Colonic mucosa (tissue), 4 donors: Measurements from ENCODE around the gene BAG5. TPM values are rescaled to one million over a fixed set of nuclear protein-coding genes. Genes with fewer than 3 reads are reported as not detected.

Experiments
- DNase-seq: peaks from one replicate; pipeline ENCODE4 v3.0.0-alpha.2; 2020
- H3K27ac ChIP-seq: fragments of 200-600 bp; one replicate; pipeline ENCODE4 v1.8.0; 2021
- H3K27me3 ChIP-seq: fragments of 200-600 bp; one replicate; pipeline ENCODE4 v1.8.0; 2021
- H3K36me3 ChIP-seq: fragments of 200-600 bp; one replicate; pipeline ENCODE4 v1.8.0; 2021
- H3K4me1 ChIP-seq: fragments of 200-600 bp; one replicate; pipeline ENCODE4 v1.8.0; 2021; ENCODE audit warnings: mild to moderate bottlenecking
- H3K4me3 ChIP-seq: fragments of 200-600 bp; one replicate; pipeline ENCODE4 v1.8.0; 2021
- H3K9ac ChIP-seq, 2 donors: one replicate each; pipeline ENCODE4 v1.7.0; 2013; ENCODE audit warnings: control low read depth in 2 of 2, low read depth in 2 of 2, low read length in 2 of 2
- H3K9me3 ChIP-seq: fragments of 200-600 bp; one replicate; pipeline ENCODE4 v1.8.0; 2021
- intact Hi-C: fragments of 100-400 bp; cut with DNase I; formaldehyde crosslinking; loops from one replicate; pipeline ENCODE4 v1.14.1; 2022
- total RNA-seq, 2 donors: library from RNA; stranded (reverse); fragmentation: NEBNext Ultra II Directional in 1 of 2; extraction: Animal tissue kit (Norgen Biotek cat#: 25700) in 1 of 2; gene quantifications; one replicate each; pipeline ENCODE4 v1.2.1, GENCODE V29; 2021
- TF ChIP-seq, protein P1 (sequence below): fragments of 200-600 bp; IDR thresholded peaks from one replicate; pipeline ENCODE4 v1.8.0; 2022; ENCODE audit warnings: antibody characterized with exemption, mild to moderate bottlenecking
- donor health status: healthy.
- donor health status: DM: no; HTN: no; CAD: no.
- donor health status: DM: no; HTN: no; CAD: no.

Gene BAG5
- total RNA-seq, 2 donors from 2014 or later, result 26.8 to 29.7 TPM

DNA sequence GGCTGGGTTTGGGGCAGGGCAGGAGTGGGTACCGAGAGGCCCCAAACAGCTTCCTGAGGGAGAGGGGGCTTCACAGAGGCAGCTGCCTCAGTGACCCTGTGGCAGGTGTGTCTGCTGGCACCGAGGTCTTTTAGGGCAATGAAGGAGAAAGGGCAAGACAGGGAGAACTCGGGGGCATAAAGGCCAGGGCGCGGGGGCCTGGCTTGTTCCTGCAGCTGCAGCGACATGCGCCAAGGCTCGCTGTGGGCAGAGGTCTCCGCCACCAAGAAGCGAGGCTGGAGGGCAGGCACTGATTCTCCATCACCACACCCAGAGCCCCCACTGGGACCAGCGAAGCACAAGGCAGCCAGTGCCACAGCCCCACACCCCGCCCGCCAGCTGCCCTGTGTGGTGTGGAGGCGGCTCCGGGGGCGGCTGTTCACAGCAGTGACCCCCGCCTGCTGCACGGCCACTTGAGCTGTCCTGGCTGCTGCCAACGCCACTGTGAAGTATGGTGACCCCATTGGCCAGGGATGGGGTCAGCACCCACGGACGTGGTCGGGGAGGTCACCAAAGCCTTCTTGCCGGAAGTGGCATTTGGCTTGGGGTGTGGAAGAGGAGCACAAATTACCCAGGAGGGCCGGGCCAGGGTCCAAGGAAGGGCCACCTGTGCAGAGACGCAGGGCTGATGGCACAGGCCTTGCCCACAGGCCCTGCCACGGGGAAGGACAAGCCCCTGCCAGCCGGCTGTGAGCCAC, 16.4 kb downstream of the BAG5 start:
- Histone ChIP-seq H3K9ac (no peak overlapping the region), H3K27ac (no peak overlapping the region), H3K36me3 (no peaks in the 10 kb centered on the region), H3K4me1 (peaks cover 22% of the 10 kb centered on the region), H3K9me3 (no peaks in the 10 kb centered on the region), H3K4me3 (no peak overlapping the region), H3K27me3 (no peaks in the 10 kb centered on the region)
- TF ChIP-seq, protein P1, sequence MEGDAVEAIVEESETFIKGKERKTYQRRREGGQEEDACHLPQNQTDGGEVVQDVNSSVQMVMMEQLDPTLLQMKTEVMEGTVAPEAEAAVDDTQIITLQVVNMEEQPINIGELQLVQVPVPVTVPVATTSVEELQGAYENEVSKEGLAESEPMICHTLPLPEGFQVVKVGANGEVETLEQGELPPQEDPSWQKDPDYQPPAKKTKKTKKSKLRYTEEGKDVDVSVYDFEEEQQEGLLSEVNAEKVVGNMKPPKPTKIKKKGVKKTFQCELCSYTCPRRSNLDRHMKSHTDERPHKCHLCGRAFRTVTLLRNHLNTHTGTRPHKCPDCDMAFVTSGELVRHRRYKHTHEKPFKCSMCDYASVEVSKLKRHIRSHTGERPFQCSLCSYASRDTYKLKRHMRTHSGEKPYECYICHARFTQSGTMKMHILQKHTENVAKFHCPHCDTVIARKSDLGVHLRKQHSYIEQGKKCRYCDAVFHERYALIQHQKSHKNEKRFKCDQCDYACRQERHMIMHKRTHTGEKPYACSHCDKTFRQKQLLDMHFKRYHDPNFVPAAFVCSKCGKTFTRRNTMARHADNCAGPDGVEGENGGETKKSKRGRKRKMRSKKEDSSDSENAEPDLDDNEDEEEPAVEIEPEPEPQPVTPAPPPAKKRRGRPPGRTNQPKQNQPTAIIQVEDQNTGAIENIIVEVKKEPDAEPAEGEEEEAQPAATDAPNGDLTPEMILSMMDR, result no peak
- intact Hi-C loops, result loop anchor here (2.0 to 5.0 kb wide), 2 partner anchors 29 to 44 kb away; no protein-coding TSS in a partner anchor
- no peak for DNase-seq

DNA sequence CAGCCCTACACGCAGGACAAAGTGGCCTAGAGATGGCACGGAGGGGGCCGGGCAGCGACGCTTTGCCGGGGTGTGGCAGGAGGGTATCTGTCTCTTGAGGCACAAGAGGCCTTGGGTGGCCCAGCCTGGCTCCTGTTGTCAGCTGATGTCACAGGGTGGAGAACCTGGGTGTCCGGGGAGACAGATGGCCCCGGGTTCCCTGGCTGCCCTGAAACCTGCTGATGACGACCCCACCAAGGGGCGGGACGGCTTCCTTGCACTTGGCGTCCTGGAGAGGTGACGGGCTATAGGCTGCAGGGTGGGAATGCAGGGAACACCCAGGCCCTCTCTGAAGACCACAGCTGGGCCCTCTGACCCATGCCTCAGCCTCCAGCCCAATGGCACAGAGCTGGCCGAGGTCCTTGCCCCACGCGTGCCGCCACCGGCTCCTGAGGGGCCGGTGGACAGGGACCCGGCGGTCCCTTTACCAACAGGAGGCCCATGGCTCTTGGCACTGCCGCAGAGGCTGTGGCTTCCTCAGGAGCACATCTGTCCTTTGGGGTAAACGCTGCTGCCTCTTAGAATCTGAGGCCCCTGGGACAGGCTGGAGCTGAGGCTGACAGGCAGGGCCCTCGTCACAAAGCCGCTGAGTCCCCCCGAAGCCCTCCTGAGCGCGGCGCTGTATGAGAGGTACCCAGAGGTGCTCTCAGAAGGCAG, 17.1 kb downstream of the BAG5 start:
- no peak overlapping the region for H3K27ac ChIP-seq
- DNase-seq, result no peak

DNA sequence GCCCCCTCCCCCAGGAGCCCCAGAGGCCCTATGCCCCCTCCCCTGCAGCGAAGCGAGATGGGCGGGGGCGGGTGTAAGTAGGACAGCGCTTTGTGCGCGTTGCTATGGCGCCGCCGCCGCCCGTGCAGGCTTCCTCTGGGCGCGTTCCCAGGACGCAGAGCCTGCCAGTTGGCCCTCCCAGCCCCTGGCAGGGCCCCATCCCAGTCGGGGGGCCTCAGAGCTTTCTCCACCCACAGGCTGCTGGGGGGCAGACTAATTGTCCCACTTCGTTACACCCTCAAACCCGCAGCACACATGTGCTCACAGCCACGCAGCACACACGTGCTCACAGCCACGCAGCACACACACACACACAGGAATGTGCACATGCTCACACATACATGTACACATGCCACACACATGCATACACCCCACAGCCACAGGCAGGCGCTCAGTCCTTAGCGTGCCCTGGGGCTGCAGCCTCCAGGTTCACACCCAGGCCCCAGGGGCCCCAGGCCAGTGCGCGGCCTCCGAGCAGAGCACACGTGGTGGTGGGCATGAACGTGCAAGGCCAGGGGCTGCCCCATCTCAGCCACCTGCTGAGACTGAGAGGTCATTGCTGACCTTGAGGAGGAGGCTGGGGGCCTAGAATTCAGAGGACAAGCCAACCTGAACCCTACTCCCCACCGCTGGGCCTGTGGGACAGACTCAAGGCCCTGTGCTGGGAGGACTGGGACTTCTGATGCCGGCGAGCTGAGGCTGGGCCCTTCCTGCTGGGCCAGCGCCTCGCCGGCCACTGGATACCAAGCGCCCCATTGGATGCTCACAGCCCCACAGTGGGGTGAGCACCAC, 17.9 kb downstream of the BAG5 start:
- TF ChIP-seq, protein P1, result no peak
- Histone ChIP-seq H3K36me3 (no peaks in the 10 kb centered on the region), H3K4me1 (peaks cover 34% of the 10 kb centered on the region), H3K9ac (no peak overlapping the region), H3K27ac (no peak overlapping the region), H3K27me3 (no peaks in the 10 kb centered on the region), H3K4me3 (no peak overlapping the region), H3K9me3 (no peaks in the 10 kb centered on the region)
- intact Hi-C loops, result loop anchor here (5.0 kb wide), 1 partner anchor 42 kb away; no protein-coding TSS in a partner anchor
- no peak for DNase-seq

More for the DNA sequence above, 17.1 kb downstream of the BAG5 start:
- H3K4me3 ChIP-seq, result no peak overlapping the region
- H3K9ac ChIP-seq, result no peak overlapping the region
- no peaks in the 10 kb centered on the region for H3K36me3 ChIP-seq
- peaks cover 29% of the 10 kb centered on the region for H3K4me1 ChIP-seq
- H3K9me3 ChIP-seq, result no peaks in the 10 kb centered on the region
- intact Hi-C loops, result loop anchor here (5.0 kb wide), 1 partner anchor 43 kb away; no protein-coding TSS in a partner anchor
- no peaks in the 10 kb centered on the region for H3K27me3 ChIP-seq
- TF ChIP-seq, protein P1, result no peak

DNA sequence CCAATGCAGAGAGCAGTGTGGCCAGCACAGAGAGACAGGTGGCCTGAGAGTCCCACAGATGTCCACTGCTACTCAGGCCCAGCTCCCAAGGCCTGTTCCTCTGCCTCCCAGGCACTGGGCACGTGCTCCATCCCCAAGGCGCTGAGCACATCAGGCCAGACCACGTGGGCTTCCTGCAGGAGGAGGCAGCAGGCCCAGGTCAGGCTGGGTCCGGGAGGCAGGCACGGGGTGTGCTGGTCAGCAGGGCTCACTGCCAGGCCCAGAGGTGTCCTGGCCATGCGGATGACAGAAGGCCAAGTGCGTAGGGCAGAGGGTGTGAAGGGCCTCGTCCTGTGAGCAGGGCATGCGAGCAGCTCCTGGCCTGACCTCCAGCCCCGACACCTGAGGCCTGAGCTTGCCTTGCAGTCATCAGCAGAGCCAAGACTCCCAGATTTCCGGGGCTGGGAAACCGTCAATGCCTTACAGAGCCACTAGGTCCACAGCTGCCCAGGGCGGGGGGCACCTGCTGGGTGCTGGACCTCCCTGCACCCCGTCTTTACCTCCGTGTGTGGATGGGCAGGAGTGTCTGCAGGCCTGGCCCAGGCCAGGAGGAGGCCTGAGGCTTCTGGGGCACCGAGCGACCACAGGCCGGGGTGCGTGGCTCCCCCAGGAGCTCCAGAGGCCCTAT, 18.6 kb downstream of the BAG5 start:
- Histone ChIP-seq H3K27me3 (no peaks in the 10 kb centered on the region), H3K4me3 (no peak overlapping the region), H3K27ac (no peak overlapping the region), H3K4me1 (peaks cover 35% of the 10 kb centered on the region), H3K9ac (no peak overlapping the region), H3K36me3 (no peaks in the 10 kb centered on the region), H3K9me3 (no peaks in the 10 kb centered on the region)
- intact Hi-C loops, result no loop called here
- no peak for DNase-seq
- TF ChIP-seq, protein P1, result no peak

DNA sequence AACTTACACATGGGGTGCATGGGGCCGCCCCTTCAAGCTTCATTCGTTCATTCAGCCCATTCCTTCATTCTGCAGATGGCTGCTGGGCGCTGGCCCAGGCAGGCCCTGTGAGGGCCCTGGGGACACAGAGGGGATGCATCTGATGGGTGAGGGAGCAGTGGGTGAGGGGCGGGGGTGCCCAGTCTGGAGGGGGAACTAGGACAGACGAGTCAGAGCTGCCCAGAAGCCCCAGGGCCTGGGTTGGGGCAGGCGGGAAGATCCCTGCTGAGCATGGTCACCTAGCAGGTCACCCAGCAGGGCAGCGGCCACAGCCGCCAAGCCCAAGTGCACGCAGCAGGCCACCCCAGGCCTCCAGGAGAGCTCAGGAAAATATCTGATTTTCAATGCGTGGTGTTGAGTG, 19.3 kb downstream of the BAG5 start:
- Histone ChIP-seq H3K27ac (no peak overlapping the region), H3K36me3 (no peaks in the 10 kb centered on the region), H3K9me3 (no peaks in the 10 kb centered on the region), H3K4me1 (peaks cover 35% of the 10 kb centered on the region), H3K4me3 (no peak overlapping the region), H3K9ac (peak overlapping the region in 1 of 2 donors; percentile 8), H3K27me3 (no peaks in the 10 kb centered on the region)
- TF ChIP-seq, protein P1, result no peak
- no peak for DNase-seq
- intact Hi-C loops, result no loop called here
